ACHN (cell line): ENCODE measurements around the gene KRTAP10-4.
"Not testable (repeated sequence)": the region's sequence is repeated elsewhere in the genome, so short reads cannot be mapped to it uniquely, and the experiment has no call there.

ENCODE experiments used
- DNase-seq: peaks from one replicate; pipeline ENCODE4 v3.0.0-alpha.2; 2015
- in situ Hi-C: cut with HindIII; loops from 2 replicates; pipeline ENCODE4 v1.10.0; 2017; ENCODE audit warnings: low sequenced_read_pairs, low pct_ligation_motif_present, low pct_unique_long_range_greater_than_20kb

The KRTAP10-4 gene

DNA sequence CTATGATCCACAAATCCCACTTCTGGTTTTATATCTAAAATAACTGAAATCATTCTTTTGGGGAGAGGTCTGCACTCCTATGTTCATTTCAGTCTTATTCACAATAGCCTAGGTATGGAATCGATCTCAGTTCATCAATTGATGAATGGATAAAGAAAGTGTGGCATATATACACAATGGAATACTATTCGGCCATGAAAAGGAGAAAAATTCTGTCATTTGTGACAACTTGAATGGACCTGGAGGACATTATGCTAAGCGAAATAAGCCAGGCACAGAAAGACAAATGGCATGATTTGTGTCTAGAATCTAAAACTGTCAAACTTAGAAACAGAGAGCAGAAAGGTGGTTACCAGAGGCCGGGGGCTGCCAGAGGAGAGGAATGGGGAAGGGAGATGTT lies 33.0 kb downstream of the KRTAP10-4 start:
- no peak for DNase-seq
- in situ Hi-C loops = no loop called here

DNA sequence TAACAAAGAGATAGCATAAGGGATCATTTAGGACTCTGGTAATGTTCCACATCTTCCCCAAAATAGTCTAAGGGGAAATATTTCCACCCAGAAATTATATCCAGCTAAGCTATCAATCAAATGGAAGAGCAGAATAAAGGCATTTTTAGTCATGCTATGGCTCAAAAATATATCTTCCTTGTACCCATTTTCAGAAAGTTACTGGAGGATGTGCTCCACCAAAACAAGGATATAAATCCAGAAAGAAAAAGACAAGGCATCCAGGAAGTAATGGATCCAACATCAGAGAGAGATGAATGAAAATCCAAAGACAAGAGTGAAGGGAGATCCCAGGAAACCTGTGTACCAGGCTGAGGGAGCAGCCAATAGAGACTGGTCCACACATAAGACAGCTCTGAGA lies 35.7 kb downstream of the KRTAP10-4 start:
- no peak for DNase-seq
- in situ Hi-C loops = no loop called here

DNA sequence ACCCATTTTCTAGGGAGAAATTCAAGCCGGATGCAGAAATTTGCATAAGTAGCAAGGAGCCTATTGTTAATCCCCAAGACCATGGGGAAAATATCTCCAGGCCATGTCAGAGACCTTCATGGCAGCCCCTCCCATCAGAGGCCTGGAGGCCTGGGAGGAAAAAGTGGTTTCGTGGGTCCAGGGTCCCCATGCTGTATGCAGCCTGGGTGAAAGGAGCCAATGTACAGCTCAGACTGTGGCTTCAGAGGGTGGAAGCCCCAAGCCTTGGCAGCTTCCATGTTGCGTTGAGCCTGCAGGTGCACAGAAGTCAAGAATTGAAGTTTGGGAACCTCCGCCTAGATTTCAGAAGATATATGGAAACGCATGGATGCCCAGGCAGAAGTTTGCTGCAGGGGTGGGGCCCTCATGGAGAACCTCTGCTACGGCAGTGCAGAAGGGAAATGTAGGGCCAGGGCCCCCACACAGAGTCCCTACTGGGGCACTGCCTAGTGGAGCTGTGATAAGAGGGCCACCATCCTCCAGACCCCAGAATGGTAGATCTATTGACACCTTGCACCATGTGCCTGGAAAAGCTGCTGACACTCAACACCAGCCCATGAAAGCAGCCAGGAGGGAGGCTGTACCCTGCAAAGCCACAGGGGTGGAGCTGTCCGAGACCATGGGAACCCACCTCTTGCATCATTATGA lies 36.8 kb downstream of the KRTAP10-4 start:
- DNase-seq, in situ Hi-C loops: not testable (repeated sequence)

- in situ Hi-C loops = no loop called here
- no peak for DNase-seq
Observed at GRCh38 chr21:44611551-44611950, 38.0 kb downstream of the KRTAP10-4 start.

DNA sequence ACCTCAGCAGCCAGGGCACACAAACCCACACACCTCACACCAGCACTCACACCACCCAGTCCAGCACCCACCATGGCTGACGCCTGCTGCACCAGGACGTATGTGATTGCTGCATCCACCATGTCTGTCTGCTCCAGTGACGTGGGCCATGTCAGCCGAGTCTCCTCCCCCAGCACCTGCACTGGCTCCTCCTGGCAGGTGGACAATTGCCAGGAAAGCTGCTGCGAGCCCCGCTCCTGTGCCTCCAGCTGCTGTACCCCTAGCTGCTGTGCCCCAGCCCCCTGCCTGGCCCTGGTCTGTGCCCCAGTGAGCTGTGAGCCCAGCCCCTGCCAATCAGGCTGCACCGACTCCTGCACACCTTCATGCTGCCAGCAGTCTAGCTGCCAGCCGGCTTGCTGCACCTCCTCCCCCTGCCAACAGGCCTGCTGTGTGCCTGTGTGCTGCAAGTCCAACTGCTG lies 38.5 kb downstream of the KRTAP10-4 start, which contains the start of gene KRTAP10-8:
KRTAP10-8 (plus strand) TSS at position 51 of the 458 bp plus-strand sequence; CDS start at position 73, 22 bp downstream.
- no peak for DNase-seq
- in situ Hi-C loops = no loop called here

- DNase-seq = no peak
- in situ Hi-C loops = no loop called here
Observed at GRCh38 chr21:44612669-44613229, 39.2 kb downstream of the KRTAP10-4 start.

GRCh38 chr21:44613386-44614155 lies 40.0 kb downstream of the KRTAP10-4 start:
- no peak for DNase-seq
- in situ Hi-C loops = no loop called here

GRCh38 chr21:44614161-44614631 lies 40.7 kb downstream of the KRTAP10-4 start:
- in situ Hi-C loops = no loop called here

DNA sequence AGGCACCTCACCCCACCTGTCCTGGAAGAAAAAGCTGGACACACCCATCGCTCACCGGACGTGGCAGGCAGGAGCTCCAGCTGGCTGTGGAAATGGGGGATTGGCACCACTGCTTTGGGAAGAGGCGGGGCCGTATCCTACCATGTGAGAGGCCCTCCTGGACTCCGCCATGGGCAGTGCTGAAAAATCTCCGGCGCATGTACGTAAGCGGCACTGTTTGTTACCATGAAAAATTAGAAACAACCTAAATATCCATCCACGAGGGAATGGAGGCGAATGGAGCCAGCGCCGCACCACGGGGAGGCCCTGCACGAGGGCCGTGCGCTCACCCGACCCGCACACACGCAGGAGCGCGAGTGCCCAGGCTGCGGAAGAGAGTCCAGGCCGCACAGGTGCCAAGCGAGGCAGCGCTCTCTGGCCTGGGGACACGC lies 41.4 kb downstream of the KRTAP10-4 start:
- in situ Hi-C loops = no loop called here
- DNase-seq = no peak

More at GRCh38 chr21:44614161-44614631, 40.7 kb downstream of the KRTAP10-4 start:
- no peak for DNase-seq

GRCh38 chr21:44615466-44615865 lies 41.9 kb downstream of the KRTAP10-4 start:
- in situ Hi-C loops = no loop called here
- DNase-seq = no peak

- in situ Hi-C loops = no loop called here
- no peak for DNase-seq
Observed at GRCh38 chr21:44615911-44616590, 42.5 kb downstream of the KRTAP10-4 start.

- DNase-seq = no peak
- in situ Hi-C loops = no loop called here
Observed at GRCh38 chr21:44616591-44616926, 43.0 kb downstream of the KRTAP10-4 start.

DNA sequence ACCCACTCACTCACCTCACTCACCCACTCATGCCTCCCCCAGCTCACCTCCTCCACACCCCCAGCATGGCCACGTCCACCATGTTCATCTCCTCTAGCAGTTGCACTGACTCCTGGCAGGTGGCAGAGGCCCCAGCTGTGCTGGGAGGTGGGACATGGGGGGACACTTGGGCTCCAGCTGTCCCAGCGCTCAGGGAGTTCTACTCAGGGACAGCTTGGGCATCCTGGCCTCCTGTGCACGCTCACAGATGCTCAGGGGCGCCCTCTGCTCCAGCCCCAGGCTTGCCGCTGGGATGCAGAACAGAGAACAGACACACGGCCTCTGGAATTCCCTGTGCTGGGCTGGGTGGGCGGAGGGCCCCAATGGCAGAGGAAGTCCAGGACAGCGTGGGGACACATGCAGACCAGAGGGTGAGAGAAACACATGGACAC lies 43.6 kb downstream of the KRTAP10-4 start:
- in situ Hi-C loops = no loop called here
- DNase-seq = no peak

GRCh38 chr21:44618504-44618903 lies 45.0 kb downstream of the KRTAP10-4 start:
- no peak for DNase-seq
- in situ Hi-C loops = no loop called here

- in situ Hi-C loops = no loop called here
- DNase-seq = no peak
Observed at GRCh38 chr21:44618909-44619308, 45.4 kb downstream of the KRTAP10-4 start.

DNA sequence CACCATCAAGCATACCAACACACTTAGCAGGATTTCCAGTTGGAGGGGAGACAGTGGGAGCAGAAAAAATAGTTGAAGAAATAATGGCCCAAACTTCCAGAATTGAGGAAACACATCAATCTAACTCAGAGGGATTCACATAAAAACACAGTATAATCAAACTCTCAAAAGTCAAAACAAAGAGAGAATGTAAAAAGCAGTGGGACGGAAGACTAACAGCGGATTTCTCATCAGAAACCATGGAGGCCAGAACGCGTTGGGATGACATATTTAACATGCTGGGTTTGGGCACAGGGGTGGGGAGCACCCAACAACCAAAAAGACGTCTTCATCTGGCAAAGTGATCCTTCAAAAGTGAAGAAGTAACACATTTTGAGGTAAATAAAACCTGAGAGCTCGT lies 46.4 kb downstream of the KRTAP10-4 start:
- DNase-seq = no peak
- in situ Hi-C loops = no loop called here

DNA sequence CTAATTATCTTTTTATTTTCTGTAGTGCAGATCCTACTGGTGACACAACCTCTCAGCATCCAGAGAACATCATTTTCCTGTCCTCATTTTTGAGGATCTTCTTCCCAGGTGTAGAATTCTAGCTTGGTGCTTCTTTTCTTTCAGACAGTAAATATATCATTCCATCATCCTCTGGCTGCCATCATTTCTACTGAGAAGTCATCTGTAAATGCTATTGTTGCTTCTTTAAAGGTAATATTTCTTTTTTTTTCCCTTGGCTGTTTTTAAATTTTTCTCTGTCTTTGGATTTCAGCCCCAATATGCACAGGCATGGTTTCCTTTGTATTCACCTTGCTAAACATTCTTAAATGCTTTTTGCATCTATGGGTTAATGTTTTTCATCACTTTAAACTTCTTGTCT lies 50.0 kb downstream of the KRTAP10-4 start:
- DNase-seq = no peak
- in situ Hi-C loops = no loop called here
